ENCODE measurements around the gene ZBTB38.

GRCh38 chr3:141405591-141405990 lies 37.3 kb downstream of the ZBTB38 start:
- no peak for TF ChIP-seq CTCF (IDR thresholded peaks at IDR 0.05)
- TF ChIP-seq POLR2A (IDR thresholded peaks at IDR 0.05) = no peak

Measured in thyroid gland (tissue), 4 donors.